HG03354 (cell line): Measurements from ENCODE around the gene EGFLAM.
"Not testable (repeated sequence)": the region's sequence is repeated elsewhere in the genome, so short reads cannot be mapped to it uniquely, and the experiment has no call there.

Experiments used
- ATAC-seq: cut with Tn5 transposase; IDR thresholded peaks from one replicate; pipeline ENCODE4 v1.9.1; 2021; ENCODE audit warnings: mild to moderate bottlenecking; ENCODE audit not compliant: unreplicated experiment, poor library complexity, severe bottlenecking

Gene EGFLAM

DNA sequence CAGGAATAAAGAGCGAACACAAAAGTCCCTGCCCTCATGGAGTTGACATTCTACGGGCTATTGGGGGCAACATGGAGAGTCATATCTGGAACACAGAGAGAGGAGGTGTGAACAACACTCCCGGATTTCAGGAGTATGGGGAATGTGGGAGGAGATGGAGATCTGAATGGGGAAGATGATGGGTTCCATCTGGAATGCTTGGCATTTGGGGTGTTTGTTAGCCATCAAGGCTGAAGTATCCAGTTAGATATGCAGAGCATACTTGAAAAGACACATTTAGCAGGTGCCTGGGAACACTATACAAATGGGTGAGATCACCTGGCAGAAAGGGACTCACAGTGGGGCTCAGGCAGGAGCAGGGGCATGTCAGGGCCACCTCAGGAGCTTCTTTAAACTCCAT, 61.1 kb downstream of the EGFLAM start:
- no peak for ATAC-seq

DNA sequence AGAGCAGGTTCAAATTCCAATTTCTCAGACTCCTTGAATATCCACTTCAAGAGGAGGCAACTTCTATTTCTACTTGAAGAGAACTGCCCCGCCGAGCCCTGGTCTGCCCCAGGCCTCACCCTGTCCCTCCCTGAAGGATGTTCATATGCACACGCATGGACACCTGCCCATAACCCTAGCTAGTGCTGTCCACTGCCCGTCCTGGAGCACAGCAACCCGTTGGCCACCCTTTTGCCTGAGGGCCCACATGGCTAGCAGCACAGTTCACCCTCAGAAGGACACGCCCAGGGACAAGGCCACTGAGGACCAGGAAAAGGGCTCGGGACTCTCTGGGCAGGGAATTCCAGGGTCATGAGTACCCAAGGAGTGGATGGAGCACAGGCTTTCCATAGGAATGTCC, 63.6 kb downstream of the EGFLAM start:
- no peak for ATAC-seq

- no peak for ATAC-seq
Measured at GRCh38 chr5:38323645-38324295, 65.4 kb downstream of the EGFLAM start.

GRCh38 chr5:38329132-38329715, 70.9 kb downstream of the EGFLAM start:
- no peak for ATAC-seq

DNA sequence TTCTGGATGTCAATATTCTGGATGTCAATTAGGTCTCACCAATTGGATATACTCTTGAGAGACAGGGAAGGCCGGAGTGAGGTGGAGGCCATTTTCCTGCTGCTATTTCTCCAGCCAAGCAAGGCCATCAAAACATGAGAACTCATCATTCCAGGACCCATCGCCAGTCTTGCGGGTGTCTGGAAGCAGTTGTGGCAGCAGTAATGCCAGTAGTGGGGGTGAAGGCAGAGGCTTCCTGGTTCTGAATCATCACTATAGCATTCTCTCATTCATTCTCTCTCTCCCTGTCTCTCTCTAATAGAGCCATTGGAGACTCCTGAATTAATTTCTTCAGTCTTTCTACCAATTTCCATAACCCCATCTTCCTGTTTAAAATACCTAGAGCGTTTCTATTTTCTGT, 71.8 kb downstream of the EGFLAM start:
- ATAC-seq, result no peak

DNA sequence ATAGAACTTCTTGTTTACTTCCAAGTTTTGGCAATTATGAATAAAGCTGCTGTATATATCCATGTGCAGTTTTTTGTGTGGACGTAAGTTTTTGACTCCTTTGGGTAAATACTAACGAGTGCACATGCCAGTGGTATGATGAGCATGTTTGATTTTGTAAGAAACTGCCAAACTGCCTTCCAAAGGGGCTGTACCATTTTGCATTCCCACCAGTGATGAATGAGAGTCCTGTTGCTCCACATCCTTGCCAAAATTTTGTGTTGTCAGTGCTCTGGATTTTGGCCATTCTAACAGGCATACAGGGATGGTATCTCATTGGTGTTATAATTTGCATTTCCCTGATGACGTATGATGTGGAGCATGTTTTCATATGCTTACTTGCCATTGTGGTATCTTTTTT, 73.5 kb downstream of the EGFLAM start:
- no peak for ATAC-seq

- ATAC-seq, result not testable (repeated sequence)
Measured at GRCh38 chr5:38333181-38333580, 74.8 kb downstream of the EGFLAM start.

- no peak for ATAC-seq
Measured at GRCh38 chr5:38338455-38338854, 80.1 kb downstream of the EGFLAM start.

DNA sequence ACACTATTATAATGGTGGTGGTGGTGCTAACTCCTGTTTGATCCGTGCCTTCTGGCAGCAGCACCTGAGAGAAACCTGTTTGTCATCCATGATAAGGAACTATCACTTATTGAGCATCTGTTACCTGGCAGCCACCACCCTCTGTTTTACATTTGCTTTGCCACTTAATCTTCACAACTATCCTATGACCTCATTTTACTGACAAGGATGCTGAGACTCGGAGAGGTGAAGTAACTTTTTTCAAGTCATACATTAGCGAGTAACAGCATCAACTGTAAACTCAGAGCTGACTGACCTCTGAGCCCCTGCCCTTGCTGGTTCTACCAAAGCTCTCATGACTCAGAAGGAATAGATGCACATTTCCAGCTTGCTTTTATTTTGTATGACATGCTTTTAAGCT, 81.1 kb downstream of the EGFLAM start:
- ATAC-seq, result no peak

DNA sequence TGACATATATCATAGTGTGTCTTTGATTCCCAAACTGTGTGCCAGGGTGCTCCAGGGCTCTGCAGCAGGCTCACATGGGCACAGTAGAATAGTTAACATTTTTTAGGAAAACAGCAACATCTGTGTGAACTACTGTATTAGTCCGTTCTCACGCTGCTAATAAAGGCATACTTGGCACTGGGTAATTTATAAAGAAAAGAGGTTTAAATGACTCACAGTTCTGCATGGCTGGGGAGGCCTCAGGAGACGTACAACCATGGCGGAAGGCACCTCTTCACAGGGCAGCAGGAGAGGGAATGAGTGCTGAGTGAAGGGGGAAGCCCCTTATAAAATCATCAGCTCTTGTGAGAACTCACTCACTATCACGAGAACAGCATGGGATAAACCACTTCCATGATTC, 82.7 kb downstream of the EGFLAM start:
- ATAC-seq, result no peak

DNA sequence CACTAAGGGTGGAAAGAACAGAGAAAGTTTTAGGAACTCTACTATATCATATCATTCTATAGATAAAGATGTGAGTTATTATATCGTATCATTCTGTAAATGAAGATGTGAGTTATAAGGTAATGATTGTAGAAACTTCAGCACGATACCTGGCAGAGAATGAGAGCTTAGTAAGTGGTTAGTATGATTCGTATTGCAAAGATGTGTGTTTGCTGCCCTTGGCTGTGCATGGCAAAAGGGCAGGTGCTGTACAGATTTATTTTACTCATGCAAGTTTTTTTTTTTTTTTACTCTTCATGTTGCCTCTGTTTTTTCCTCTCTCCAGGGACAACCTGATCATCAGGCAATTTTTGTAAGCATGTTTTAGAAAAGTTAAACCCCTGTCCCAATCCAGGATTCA, 83.3 kb downstream of the EGFLAM start:
- no peak for ATAC-seq

GRCh38 chr5:38342261-38342660, 83.9 kb downstream of the EGFLAM start:
- no peak for ATAC-seq

- ATAC-seq, result no peak
Measured at GRCh38 chr5:38344891-38345290, 86.5 kb downstream of the EGFLAM start.

DNA sequence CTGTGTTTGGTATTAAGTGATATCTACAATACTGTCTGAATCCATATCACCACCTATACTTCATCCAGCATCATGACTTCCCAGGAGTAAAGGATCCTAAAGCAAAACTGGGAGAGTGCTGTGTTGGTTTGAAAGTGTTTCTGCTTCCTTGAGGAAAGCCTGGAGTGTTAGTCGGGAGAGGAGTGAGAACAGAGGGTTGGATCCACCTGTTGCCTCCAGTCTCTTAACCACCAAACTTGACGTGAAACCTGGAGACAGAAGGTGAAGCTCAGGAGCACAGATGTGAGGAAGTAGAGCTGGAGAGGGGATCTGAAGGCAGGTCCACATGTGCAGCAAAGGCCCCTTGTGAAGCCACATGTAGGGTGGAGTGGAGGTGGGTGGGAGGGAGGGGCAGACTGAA, 88.2 kb downstream of the EGFLAM start:
- no peak for ATAC-seq

- ATAC-seq, result no peak
Measured at GRCh38 chr5:38347040-38347763, 88.8 kb downstream of the EGFLAM start.

- ATAC-seq, result no peak
Measured at GRCh38 chr5:38347896-38348295, 89.5 kb downstream of the EGFLAM start.

GRCh38 chr5:38360323-38361061, 102.1 kb downstream of the EGFLAM start:
- no peak for ATAC-seq

- ATAC-seq, result no peak
Measured at GRCh38 chr5:38362713-38363112, 104.4 kb downstream of the EGFLAM start.

DNA sequence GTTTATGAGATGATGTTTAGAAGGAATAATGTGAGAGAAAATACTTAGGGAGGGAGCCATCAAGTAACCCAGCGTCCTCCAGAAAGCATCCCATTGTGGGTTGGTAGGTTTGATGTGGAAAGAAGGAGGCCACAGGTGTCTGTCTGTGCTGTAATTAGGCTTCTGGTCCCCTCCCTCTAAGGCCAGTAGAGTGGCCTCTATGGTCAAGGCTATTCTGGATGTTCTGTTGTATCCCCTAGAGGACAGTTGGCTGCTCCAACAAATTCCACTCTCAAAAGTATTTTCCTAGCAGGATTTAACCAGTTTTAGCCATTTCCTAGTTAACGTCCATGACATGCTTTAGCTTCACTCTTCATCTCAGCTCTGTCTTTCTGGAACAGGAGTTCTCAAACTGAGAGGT, 106.5 kb downstream of the EGFLAM start:
- no peak for ATAC-seq

GRCh38 chr5:38367410-38367809, 109.1 kb downstream of the EGFLAM start:
- ATAC-seq, result no peak

DNA sequence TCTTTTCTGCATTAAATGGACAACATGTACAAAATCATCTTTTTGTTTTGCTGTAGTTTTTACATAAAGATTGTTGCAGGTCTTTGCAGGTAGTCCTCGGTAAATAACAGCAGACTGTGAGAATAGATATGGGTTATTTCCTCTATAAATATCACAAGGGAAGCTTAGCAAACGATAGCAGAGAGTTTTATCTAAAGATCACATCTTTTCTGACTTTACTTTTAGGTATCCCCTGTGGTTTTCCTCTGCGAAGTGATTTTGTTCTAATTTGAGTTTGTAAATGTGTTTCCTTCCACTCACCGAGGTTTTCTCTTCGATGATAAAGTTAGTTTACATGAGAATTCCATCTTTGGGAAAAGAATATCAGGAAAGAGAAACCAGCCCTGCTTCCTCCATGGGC, 109.6 kb downstream of the EGFLAM start:
- no peak for ATAC-seq
